GM12878 (cell line): ENCODE results near the gene C1RL. TPM values are rescaled to one million over a fixed set of nuclear protein-coding genes. Genes with fewer than 3 reads are reported as not detected.

Experiments
- ATAC-seq: fragments of 200-7000 bp; cut with Tn5 transposase; 3 replicates; pipeline ENCODE4 v1.9.1; 2020; ENCODE audit warnings: mild to moderate bottlenecking, moderate library complexity
- BruUV-seq: library from RNA; stranded (reverse); fragments of 400-500 nt; replicated peaks from 2 replicates; lab custom pipeline; 2021; lab: Mats Ljungman, UMichigan
- CTCF ChIA-PET: fragments of 300-600 bp; sonication (Branson Sonifier 250); formaldehyde crosslinking; extraction: SDS; loops from one replicate; lab custom pipeline; 2021; ENCODE audit warnings: inconsistent platforms; lab: Yijun Ruan, JAX
- POLR2A ChIA-PET: fragments of 350-600 bp; formaldehyde crosslinking; extraction: SDS; loops from one replicate; lab custom pipeline; 2021; ENCODE audit warnings: inconsistent platforms; lab: Charles Lee
- RAD21 ChIA-PET: fragments of 300-600 bp; sonication (Branson Sonifier 250); formaldehyde crosslinking; loops from one replicate; lab custom pipeline; 2023; ENCODE audit warnings: antibody characterized with exemption; ENCODE audit not compliant: unreplicated experiment; lab: Charles Lee
- SMC1A ChIA-PET: fragments of 300-600 bp; sonication (Branson Sonifier 250); formaldehyde crosslinking; loops from one replicate; lab custom pipeline; 2023; ENCODE audit not compliant: unreplicated experiment, uncharacterized antibody; lab: Charles Lee
- DNase-seq: peaks from one replicate; pipeline ENCODE4 v3.0.0-alpha.2; 2011; ENCODE audit warnings: low read depth, low spot score
- FAIRE-seq: peaks from 3 replicates; lab custom pipeline; 2011; peaks lifted over from hg19 to GRCh38; lab: Jason Lieb, UNC
- H2AFZ ChIP-seq: 2 replicates; pipeline ENCODE4 v1.6.0; 2011; ENCODE audit warnings: low read depth, low read length, control low read depth; ENCODE audit not compliant: control insufficient read depth
- H3K27ac ChIP-seq: 2 replicates; pipeline ENCODE4 v1.5.1; 2011; ENCODE audit warnings: control low read depth; ENCODE audit not compliant: control insufficient read depth, insufficient read depth
- H3K27me3 ChIP-seq, 2 experiments: replicated peaks in 1 of 2; 2 replicates each; pipeline versions ENCODE4 v1.6.0 to v1.6.1; 2011; ENCODE audit warnings: low read length in 1 of 2; ENCODE audit not compliant: control insufficient read depth in 2 of 2, insufficient read depth in 2 of 2
- H3K36me3 ChIP-seq, 2 experiments: 2 replicates each; pipeline ENCODE4 v1.5.1; 2011; ENCODE audit warnings: low read length in 1 of 2; ENCODE audit not compliant: control insufficient read depth in 2 of 2, insufficient read depth in 2 of 2
- H3K4me1 ChIP-seq: 2 replicates; pipeline ENCODE4 v1.6.1; 2011; ENCODE audit warnings: mild to moderate bottlenecking, low read length, moderate library complexity, mixed read lengths; ENCODE audit not compliant: control insufficient read depth, insufficient read depth
- H3K4me2 ChIP-seq: 2 replicates; pipeline ENCODE4 v1.6.0; 2011; ENCODE audit warnings: control low read depth; ENCODE audit not compliant: control insufficient read depth, insufficient read depth
- H3K4me3 ChIP-seq: fragments of 200-600 bp; sonication (generic); 2 replicates; pipeline ENCODE4 v1.5.1; 2016
- H3K79me2 ChIP-seq: 2 replicates; pipeline ENCODE4 v1.6.0; 2011; ENCODE audit warnings: low read length; ENCODE audit not compliant: control insufficient read depth, insufficient read depth
- H3K9ac ChIP-seq: 2 replicates; pipeline ENCODE4 v1.8.0; 2011; ENCODE audit warnings: low read length, control low read depth, mixed read lengths; ENCODE audit not compliant: control insufficient read depth, insufficient read depth
- H3K9me3 ChIP-seq: replicated peaks from 3 replicates; pipeline ENCODE4 v1.5.1; 2011; ENCODE audit warnings: mild to moderate bottlenecking, low read length; ENCODE audit not compliant: control insufficient read depth, insufficient read depth
- H4K20me1 ChIP-seq: 2 replicates; pipeline ENCODE4 v1.6.0; 2011; ENCODE audit not compliant: control insufficient read depth, insufficient read depth
- BCLAF1 ChIP-seq: fragments of 450-650 bp; IDR thresholded peaks from 2 replicates; pipeline ENCODE4 v1.6.1; 2017; ENCODE audit warnings: antibody characterized with exemption, mild to moderate bottlenecking, moderate library complexity
- E2F4 ChIP-seq: IDR thresholded peaks from 2 replicates; pipeline ENCODE4 v1.6.1; 2012; ENCODE audit warnings: low read depth, low read length, improper control_type of control experiment
- E2F8 ChIP-seq: fragments of 450-650 bp; IDR thresholded peaks from 2 replicates; pipeline ENCODE4 v1.6.1; 2018; ENCODE audit warnings: mild to moderate bottlenecking, low read depth, moderate library complexity; ENCODE audit not compliant: partially characterized antibody
- FOS ChIP-seq: IDR thresholded peaks from 3 replicates; pipeline ENCODE4 v1.6.1; 2011; ENCODE audit warnings: borderline replicate concordance; ENCODE audit not compliant: insufficient read length; ENCODE audit errors: extremely low read depth
- KDM1A ChIP-seq: fragments of 200-600 bp; sonication (generic); IDR thresholded peaks from 2 replicates; pipeline ENCODE4 v1.6.1; 2016; ENCODE audit warnings: borderline replicate concordance
- NFXL1 ChIP-seq: fragments of 450-650 bp; IDR thresholded peaks from 2 replicates; pipeline ENCODE4 v1.6.1; 2017; ENCODE audit warnings: antibody characterized with exemption, mild to moderate bottlenecking, borderline replicate concordance
- TCF7 ChIP-seq: IDR thresholded peaks from 2 replicates; pipeline ENCODE4 v1.6.1; 2014; ENCODE audit warnings: antibody characterized with exemption, borderline replicate concordance
- YBX1 ChIP-seq: fragments of 450-650 bp; IDR thresholded peaks from 2 replicates; pipeline ENCODE4 v1.6.1; 2016; ENCODE audit warnings: antibody characterized with exemption
- ZNF274 ChIP-seq: IDR thresholded peaks from one replicate; pipeline ENCODE4 v1.8.0; 2011; ENCODE audit not compliant: insufficient read length, insufficient read depth
- WGBS: methylation state at CpG from one replicate; pipeline ENCODE4 v1.1.6; 2016; ENCODE audit warnings: low lambda C conversion rate; ENCODE audit not compliant: insufficient replicate concordance, insufficient coverage; ENCODE audit errors: missing lambda C conversion rate; 5-methylcytosine and 5-hydroxymethylcytosine counted together
- in situ Hi-C: fragments of 300-500 bp; cut with MboI; formaldehyde crosslinking; loops from 9 replicates; pipeline ENCODE4 v1.14.3; 2018; ENCODE audit warnings: mixed read lengths
- intact Hi-C: fragments of 100-400 bp; cut with micrococcal nuclease; formaldehyde crosslinking; loops from one replicate; pipeline ENCODE4 v1.14.2; 2022; ENCODE audit not compliant: unreplicated experiment
- polyA plus RNA-seq, 11 experiments: library from polyadenylated mRNA; depleted of rRNA in 4 of 11; unstranded in 6 of 11; stranded (reverse) in 5 of 11; fragments of >200 nt; fragmentation: Nextera tagmentation in 4 of 11; fragmentation: Illumina TruSeq in 1 of 11; extraction: Ambion mirVana in 4 of 11; extraction: Trizol in 1 of 11; gene quantifications; 1 replicate in 1 of 11; 2 replicates in 10 of 11; pipeline versions ENCODE4 v1.2.1 to v1.2.3, GENCODE V29; 2011 to 2016; ENCODE audit warnings: inconsistent platforms in 2 of 11, missing spikeins in 2 of 11, low read depth in 1 of 11
- total RNA-seq, 4 experiments: library from RNA; depleted of rRNA in 3 of 4; stranded (reverse); fragments of >200 nt in 3 of 4; fragmentation: Illumina TruSeq in 1 of 4; extraction: Trizol in 1 of 4; gene quantifications; 2 replicates each; pipeline versions ENCODE4 v1.2.1 to v1.2.3, GENCODE V29; 2013 to 2021

The C1RL gene
- total and polyA plus RNA-seq, 10 of the 15 experiments (the other 5 are each of a cell fraction or from before 2014, with no cell fraction given): 1.3 to 12.8 (median 8.1) TPM

- WGBS: 97% methylated on average over 7 of the region's 7 CpGs
- POLR2A ChIA-PET: interaction anchor here (0.6 to 1.3 kb wide), 2 partner anchors 10 to 236 kb away, joined by 3 read pairs; no protein-coding TSS in a partner anchor
- BruUV-seq: no TSS peak
Measured at GRCh38 chr12:7122811-7123769, 14.1 kb upstream of the C1RL start.

GRCh38 chr12:7121324-7121723 is 12.3 kb upstream of the C1RL start:
- DNase-seq (no peak), ATAC-seq (no peak), FAIRE-seq (no peak)
- ChIA-PET POLR2A (no interaction called here), CTCF (interaction anchor here (1.1 to 5.1 kb wide), 2 partner anchors 8 to 13 kb away, joined by 3 to 21 read pairs; no protein-coding TSS in a partner anchor), RAD21 (no interaction called here), SMC1A (no interaction called here)
- Histone ChIP-seq H3K9me3 (no peaks in the 10 kb centered on the region), H3K4me1 (no peaks in the 10 kb centered on the region), H3K27me3 (no peaks in the 10 kb centered on the region), H3K4me3 (no peak overlapping the region), H3K9ac (no peak overlapping the region), H3K27ac (no peak overlapping the region), H3K36me3 (peaks cover 0 to 21% of the 10 kb centered on the region in 2 experiments; a peak in 2 of 4 replicates), H2AFZ (no peak overlapping the region), H4K20me1 (no peaks in the 10 kb centered on the region), H3K4me2 (no peak overlapping the region), H3K79me2 (no peaks in the 10 kb centered on the region)
- WGBS: 93% methylated on average over 5 of the region's 5 CpGs
- TF ChIP-seq FOS (no peak), ZNF274 (no peak), TCF7 (no peak), E2F4 (no peak), E2F8 (no peak), BCLAF1 (no peak)
- no TSS peak for BruUV-seq
- in situ Hi-C loops (no loop called here), intact Hi-C loops (no loop called here)

More at GRCh38 chr12:7122811-7123769, 14.1 kb upstream of the C1RL start:
- H4K20me1 ChIP-seq: no peaks in the 10 kb centered on the region
- RAD21 ChIA-PET: no interaction called here
- H3K9me3 ChIP-seq: no peaks in the 10 kb centered on the region
- no peaks in the 10 kb centered on the region for H3K27me3 ChIP-seq
- H3K36me3 ChIP-seq: peaks cover 0 to 9% of the 10 kb centered on the region in 2 experiments; a peak in 1 of 4 replicates
- no peaks in the 10 kb centered on the region for H3K79me2 ChIP-seq
- no peak overlapping the region for H3K4me2 ChIP-seq
- FAIRE-seq (no peak), DNase-seq (no peak), ATAC-seq (no peak)
- TF ChIP-seq KDM1A (no peak), YBX1 (no peak), NFXL1 (no peak)
- H3K4me1 ChIP-seq: no peaks in the 10 kb centered on the region
- H3K9ac ChIP-seq: no peak overlapping the region
- intact Hi-C loops (no loop called here), in situ Hi-C loops (no loop called here)
- H2AFZ ChIP-seq: no peak overlapping the region
- H3K27ac ChIP-seq: no peak overlapping the region
- CTCF ChIA-PET: interaction anchor here (0.9 to 5.1 kb wide), 2 partner anchors 10 to 14 kb away, joined by 3 to 21 read pairs; no protein-coding TSS in a partner anchor
- SMC1A ChIA-PET: interaction anchor here (1.3 kb wide), 1 partner anchor 71 kb away, joined by 4 read pairs; no protein-coding TSS in a partner anchor
- H3K4me3 ChIP-seq: no peak overlapping the region
